ENCODE results near the gene CCNB1IP1.
"Not testable (repeated sequence)": the region's sequence is repeated elsewhere in the genome, so short reads cannot be mapped to it uniquely, and the experiment has no call there.

Gene CCNB1IP1

GRCh38 chr14:20331053-20331613 lies 1.9 kb downstream of the CCNB1IP1 start:
- DNase-seq = no peak

GRCh38 chr14:20329355-20329754 lies 3.7 kb downstream of the CCNB1IP1 start:
- no peak for DNase-seq

GRCh38 chr14:20328705-20329104 lies 4.4 kb downstream of the CCNB1IP1 start:
- no peak for DNase-seq

GRCh38 chr14:20327005-20327869 lies 5.8 kb downstream of the CCNB1IP1 start:
- DNase-seq = peak; percentile 19

- no peak for DNase-seq
These were observed 15.4 kb downstream of the CCNB1IP1 start for GRCh38 chr14:20317720-20318119.

- DNase-seq = no peak
These were observed 19.1 kb downstream of the CCNB1IP1 start for GRCh38 chr14:20314026-20314425.

- no peak for DNase-seq
These were observed 27.0 kb downstream of the CCNB1IP1 start for GRCh38 chr14:20306079-20306423.

GRCh38 chr14:20305265-20306078 lies 27.6 kb downstream of the CCNB1IP1 start, which contains the start of gene TTC5:
Gene TTC5 (minus strand): TSS chr14:20305951. CDS start chr14:20305937, 14 bp downstream.
- peak; percentile 90 for DNase-seq

- no peak for DNase-seq
These were observed 30.9 kb downstream of the CCNB1IP1 start for GRCh38 chr14:20302042-20302755.

GRCh38 chr14:20295067-20295466 lies 38.0 kb downstream of the CCNB1IP1 start:
- DNase-seq = no peak

- DNase-seq = no peak
These were observed 38.4 kb downstream of the CCNB1IP1 start for GRCh38 chr14:20294636-20295035.

GRCh38 chr14:20281998-20282397 lies 51.1 kb downstream of the CCNB1IP1 start:
- not testable (repeated sequence) for DNase-seq

- DNase-seq = peak; percentile 24
These were observed 52.8 kb downstream of the CCNB1IP1 start for GRCh38 chr14:20280265-20280664.

GRCh38 chr14:20278414-20278813 lies 54.7 kb downstream of the CCNB1IP1 start:
- no peak for DNase-seq

- no peak for DNase-seq
These were observed 55.7 kb downstream of the CCNB1IP1 start for GRCh38 chr14:20277409-20277808.

- DNase-seq = no peak
These were observed 59.0 kb downstream of the CCNB1IP1 start for GRCh38 chr14:20274062-20274461.

- DNase-seq = not testable (repeated sequence)
These were observed 68.7 kb downstream of the CCNB1IP1 start for GRCh38 chr14:20264361-20264760.

- no peak for DNase-seq
These were observed 70.4 kb downstream of the CCNB1IP1 start for GRCh38 chr14:20262642-20263128.

Data from activated gamma-delta T cell treated with Interleukin-2 at 50 U/mL for 16 hours (primary cell).